Activated CD4-positive, alpha-beta T cell treated with anti-CD3 and anti-CD28 coated beads, Interleukin-2, Interleukin-4, amounts not matched to agents 100 ng/mL and 50 ng/mL, durations not matched to agents 16 hours and 8 hours (primary cell): ENCODE data around the gene DNAJB11.
"Not testable (repeated sequence)": the region's sequence is repeated elsewhere in the genome, so short reads cannot be mapped to it uniquely, and the experiment has no call there.

ENCODE experiments used
- DNase-seq: peaks from one replicate; pipeline ENCODE4 v3.0.0-alpha.2; 2020; ENCODE audit warnings: low spot score

DNAJB11 gene

DNA sequence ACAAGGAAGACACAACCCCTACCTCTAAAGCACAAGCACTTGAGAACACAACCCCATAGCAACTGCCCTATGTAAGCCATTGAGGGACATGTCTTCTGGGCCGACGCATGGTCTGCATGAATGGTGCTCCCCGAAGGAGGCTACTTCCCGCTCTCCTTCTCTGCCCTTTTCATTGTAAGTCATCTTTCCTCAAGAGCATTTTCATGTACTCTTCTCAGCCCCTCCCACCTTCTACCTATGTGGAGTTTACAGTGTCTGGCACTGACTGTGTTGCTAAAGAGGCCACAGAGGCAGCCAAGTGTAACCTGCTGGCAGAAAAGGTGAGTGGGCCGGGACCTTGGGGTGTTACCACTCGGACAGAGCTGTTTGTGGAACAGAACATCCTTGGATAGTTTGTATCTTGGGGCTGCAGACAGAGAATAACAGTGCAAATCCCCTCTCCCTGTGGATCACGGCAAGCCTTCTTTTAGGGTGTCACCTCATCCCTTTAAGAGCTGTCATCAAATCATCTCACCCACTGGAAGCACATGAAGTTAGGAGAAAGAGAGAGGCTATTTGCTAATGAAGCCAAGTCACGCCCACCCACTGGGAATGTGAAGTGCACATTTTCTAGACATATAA lies 47.9 kb downstream of the DNAJB11 start:
- DNase-seq = no peak

DNA sequence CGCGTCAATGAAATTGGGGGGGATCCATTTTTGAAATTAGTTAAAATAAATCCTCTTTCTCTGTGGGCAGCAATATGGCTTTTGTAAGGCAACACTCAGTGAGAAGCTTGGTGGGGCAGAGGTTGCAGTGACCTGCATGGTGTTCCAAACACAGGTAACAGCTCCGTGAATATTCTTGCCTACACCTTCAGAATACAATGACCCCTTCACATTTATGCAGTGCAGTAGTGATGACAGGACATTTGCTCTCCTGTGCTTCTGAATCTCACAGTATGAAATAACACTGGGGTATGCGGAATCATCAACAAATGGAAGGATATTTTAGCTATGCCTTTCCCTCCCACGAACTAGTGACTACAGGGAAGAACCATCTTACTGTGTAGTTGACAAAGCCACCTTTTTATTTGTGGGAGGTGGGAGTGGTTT lies 49.3 kb downstream of the DNAJB11 start:
- DNase-seq = no peak

DNA sequence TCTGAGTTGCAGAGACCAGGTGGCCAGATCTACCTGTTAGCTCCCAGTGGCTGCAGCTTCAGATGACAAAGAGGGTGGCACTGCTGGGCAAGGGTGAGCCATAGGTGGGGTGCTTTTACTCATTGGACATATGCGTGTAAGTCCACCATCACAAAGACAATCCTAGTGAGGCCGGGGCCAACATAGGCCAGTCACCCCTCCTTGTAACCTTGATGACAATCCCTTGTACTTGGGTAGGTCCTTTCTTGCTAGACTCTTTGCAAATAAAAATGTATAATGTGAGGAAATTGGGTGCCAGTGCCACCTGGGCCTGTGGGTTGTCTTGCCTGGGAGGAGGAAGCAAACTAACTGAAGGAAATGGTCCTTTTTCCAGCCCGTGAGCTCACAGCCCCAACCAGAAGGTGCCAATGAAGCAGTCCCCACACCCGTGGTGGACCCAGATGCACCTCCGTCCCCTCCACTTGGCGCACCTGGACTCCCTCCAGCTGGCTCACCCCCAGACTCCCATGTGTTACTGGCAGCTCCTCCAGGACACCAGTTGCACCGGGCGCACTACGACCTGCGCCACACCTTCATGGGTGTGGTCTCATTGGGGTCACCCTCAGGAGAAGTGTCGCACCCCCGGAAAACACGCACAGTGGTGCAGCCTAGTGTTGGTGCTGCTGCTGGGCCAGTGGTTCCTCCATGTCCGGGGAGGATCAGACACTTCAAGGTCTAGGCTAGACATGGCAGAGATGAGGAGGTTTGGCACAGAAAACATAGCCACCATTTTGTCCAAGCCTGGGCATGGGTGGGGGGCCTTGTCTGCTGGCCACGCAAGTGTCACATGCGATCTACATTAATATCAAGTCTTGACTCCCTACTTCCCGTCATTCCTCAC lies 49.9 kb downstream of the DNAJB11 start:
- DNase-seq = no peak

DNA sequence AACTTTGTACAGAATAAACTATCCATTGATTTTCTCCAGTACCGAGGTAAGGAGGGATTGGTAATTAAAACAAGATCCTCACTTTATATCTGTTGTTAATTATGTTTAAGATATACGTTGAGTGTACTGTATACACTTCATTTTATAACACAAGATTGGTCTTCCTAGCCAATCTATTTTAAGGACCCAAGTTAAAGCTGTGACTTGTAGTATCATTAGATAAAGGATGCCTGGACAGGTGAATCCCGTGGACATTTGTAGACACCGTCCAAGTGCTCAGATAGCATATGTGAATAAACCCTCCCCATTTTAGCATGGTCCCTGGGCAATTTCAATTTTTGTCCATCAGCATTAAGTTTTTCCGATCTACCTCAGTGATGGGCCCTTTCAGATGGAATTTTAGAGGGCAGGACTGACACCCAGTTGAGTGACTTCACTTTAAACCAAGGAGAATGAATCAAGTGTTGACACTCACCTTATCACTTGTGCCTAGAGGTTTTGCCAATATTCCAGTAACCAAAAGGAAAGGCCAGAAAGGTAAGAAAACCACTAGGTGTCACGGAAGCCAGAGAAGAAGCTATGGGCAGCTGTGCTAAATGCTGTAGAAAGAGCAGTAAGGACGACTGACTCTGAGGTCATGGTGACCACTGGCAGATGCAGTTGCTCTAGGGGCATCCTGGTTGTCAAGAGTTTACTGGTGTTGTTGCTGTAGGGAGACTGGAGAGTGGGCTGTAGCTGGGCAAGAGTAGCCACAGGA lies 51.6 kb downstream of the DNAJB11 start:
- no peak for DNase-seq

DNA sequence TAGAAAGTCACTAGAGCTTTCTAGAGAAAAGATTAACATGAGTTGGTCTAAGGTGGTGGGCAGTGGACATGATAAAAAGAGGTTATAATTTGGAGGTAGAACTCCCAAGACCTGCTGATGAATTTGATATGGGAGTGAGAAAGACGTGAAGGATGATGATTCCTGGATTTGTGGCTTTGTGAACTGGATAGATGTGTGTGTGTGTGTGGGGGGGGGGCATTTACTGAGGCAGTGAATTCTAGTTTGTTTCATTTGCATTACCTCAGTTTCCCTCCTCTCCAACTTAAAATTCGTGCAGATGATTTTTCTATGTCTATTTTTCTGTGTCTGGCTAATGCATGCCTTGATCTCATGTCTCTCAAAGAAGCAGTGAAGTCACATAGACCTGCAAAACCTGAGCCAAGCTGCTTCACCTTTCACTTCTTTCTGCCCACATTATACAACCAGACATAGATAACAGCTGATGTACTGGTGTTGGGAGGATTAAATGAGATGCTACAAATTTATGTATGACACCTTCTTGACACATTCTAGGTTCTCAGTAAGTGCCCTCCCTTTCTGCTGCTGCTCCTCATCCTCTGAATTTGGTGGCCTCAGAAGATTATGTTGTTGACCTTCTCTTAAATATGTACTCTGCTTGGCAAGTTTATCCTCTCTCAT lies 52.3 kb downstream of the DNAJB11 start:
- no peak for DNase-seq

DNA sequence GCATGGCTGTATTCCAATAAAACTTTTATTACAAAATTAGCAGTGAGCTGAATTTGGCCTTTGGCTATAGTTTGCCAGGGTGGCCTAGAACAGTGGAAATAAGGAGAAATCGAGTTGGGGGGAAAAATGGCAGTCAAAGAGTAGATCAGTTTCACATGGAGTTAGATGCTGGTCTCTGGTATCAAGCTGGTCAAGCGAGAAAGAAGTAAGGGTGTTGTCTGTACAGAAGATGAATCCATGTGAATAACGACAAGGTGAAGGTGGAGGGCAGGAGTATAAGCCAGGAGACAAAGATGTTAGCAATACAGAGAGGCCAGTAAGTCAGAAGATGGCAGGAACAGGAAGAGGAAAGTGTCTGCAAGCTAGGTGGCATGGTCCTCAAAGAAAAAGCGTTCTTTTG lies 54.1 kb downstream of the DNAJB11 start:
- no peak for DNase-seq

DNA sequence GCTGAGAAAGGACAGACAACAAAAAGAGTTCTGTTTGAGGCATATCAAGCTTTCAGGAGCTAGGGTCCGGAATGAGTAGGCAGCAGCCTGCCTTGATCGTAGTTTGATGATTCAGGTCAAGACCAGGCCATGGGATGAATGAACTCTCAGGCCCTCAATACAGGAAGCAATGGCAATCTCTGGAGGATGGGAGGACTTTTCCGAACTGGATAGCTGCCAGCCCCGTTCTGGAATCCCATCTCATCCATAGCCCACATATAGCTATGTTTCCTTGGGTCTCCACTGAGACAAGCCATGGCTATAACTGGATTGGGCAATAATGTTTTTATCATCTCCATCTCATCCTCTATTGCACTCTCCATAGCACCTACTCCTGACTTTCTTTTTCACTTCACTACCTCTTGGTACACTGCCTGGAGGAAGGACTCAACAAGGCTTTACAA lies 55.1 kb downstream of the DNAJB11 start:
- no peak for DNase-seq

DNA sequence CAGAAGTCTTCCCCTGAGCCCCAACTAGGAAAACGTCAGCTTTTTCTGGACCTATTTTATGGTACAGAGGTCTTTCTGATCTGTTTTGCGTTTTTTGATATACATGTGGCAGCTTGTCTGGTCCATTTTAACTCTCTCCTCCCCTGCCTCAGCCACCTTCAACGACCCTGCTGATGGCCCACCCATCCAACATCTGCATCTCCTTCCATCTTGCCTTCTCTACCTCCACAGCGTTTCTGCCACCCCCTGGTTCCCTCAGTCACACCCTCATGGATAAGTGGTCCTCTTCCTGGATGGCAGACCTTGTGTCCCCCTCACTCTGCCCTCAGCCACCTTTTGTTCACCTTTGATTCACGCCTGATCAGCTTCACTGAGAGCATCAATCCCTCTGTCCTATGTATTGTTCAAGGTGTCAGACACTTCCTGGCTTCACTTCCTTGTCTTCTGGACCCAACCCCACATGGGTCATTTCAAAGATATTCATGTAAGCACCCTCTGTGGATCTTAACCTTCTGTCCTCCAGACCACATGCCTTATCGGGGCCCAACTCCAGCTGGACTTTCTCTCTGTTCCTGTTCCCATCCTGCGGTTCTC lies 55.8 kb downstream of the DNAJB11 start:
- DNase-seq = no peak

DNA sequence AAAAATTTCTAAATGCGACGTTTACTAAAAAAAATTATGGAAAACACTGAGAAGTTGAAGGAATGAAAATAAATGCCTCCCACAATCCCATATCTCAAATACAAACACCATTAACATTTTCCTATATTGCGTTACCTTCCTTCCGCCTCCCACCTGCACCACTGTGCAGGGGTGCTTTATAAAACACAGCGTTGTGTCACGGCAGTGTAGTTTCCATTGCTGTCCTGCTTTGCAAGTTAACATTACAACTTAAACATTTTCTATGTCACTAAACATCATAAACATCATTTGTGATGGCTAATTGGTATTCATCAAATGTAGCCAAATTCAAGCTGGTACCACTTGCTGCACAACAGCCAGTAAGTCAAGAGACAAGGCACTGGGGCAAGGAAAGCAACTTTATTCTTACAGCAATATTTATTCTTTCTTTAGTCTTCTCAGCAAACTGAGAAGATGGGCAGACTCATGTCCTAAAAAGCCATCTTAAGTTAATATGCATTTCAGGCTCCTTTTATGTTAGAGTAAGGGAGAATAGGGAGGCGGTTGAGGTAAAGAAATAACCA lies 57.4 kb downstream of the DNAJB11 start:
- DNase-seq = no peak

DNA sequence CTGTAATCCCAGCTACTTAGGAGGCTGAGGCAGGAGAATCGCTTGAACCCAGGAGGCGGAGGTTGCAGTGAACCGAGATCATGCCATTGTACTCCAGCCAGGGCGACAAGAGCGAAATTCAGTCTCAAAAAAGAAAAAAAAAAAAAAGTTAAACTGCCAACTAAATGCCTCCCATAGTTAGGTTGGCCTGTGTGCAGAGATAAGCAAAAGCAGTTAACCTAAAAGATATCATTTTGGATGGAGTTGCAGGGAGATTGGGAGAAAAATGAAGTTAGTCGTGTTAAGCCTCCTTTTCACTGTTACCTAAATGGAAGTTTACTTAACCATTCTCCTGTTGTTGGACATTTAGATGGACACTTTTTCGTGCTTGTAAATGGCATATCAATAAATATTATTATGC lies 58.2 kb downstream of the DNAJB11 start:
- DNase-seq = no peak

DNA sequence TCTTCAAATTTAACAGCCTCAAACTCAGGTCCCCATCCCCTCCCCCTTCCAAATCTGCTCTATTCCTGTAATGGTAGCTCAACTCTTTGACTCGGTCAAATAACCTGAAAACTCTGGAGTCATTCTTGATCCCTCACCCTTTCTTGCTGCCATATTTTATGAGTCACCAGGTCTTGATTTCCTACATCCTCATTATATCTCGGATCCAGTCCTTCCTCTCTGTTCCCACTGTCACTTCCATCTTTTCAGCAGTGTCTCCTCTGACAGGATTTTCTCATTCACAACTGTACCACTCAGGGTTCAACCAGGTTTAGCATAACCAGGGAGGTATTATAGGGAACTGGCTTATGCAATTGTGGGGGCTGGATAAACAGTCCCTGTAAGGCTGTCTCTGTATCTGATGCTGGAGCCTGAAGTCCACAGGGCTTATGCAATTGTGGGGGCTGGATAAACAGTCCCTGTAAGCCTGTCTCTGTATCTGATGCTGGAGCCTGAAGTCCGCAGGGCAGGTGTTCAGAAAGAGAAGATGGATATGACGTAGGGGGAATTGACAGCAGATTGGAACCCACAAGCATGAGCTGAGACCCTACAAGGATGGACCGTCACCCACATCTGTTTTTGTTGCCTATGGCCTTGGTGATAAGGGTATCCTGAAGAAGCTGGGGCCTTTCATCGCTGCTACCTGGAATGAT lies 60.6 kb downstream of the DNAJB11 start:
- no peak for DNase-seq

DNA sequence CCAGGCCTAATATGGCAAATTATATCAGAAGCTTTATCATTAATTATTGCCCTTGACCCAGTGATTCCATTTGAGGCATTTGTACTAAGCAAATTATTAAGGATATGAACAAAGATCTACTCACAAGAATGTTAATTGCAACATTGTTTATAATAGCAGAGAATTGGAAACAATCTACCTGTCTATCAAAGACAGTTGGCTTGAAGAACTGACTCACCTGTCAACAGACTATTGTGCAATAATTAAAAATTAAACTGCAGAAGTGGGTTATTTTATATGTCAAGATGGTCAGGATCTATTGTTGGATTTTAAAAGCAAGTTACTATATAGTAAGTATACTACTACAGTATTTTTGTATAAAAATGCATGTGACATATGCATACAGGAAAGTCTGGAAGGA lies 63.0 kb downstream of the DNAJB11 start:
- no peak for DNase-seq

DNA sequence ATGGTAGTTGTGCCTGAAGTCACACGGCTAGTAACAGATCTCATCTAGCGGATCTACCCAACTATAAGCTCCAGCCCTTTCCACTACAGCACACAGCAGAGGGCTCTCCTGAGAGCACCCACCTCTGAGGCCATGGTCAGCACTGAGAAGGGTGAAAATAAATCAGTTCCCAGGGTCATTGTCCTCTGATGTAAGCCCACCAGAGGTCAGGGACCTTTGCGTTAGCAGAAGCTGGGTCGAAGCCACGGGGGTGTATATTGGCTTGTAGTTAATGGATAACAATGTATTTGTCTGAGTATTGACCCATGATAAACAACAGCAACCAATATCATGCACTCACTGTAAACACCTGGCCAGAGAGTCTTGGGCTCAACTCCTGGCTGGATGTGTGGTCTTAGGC lies 63.7 kb downstream of the DNAJB11 start:
- not testable (repeated sequence) for DNase-seq
